H9 (cell line): ENCODE results near the gene HPD. TPM values are rescaled to one million over a fixed set of nuclear protein-coding genes. Genes with fewer than 3 reads are reported as not detected.

Experiments used
- DNase-seq: peaks from one replicate; pipeline ENCODE4 v3.0.0-alpha.2; 2017
- H2AFZ ChIP-seq: one replicate; pipeline ENCODE4 v1.6.1; 2013; ENCODE audit warnings: mild to moderate bottlenecking, low read length, control low read depth, moderate library complexity
- H2AK5ac ChIP-seq: 2 replicates; pipeline ENCODE4 v1.6.1; 2013; ENCODE audit warnings: low read length, control low read depth, mixed read lengths; ENCODE audit not compliant: insufficient read length
- H2BK120ac ChIP-seq: one replicate; pipeline ENCODE4 v1.6.1; 2013; ENCODE audit warnings: low read depth, mild to moderate bottlenecking, low read length, control low read depth, inconsistent platforms; ENCODE audit not compliant: poor library complexity, severe bottlenecking
- H2BK12ac ChIP-seq: 2 replicates; pipeline ENCODE4 v1.6.1; 2013; ENCODE audit warnings: low read length, control low read depth, mixed read lengths, low read depth; ENCODE audit not compliant: insufficient read length
- H2BK15ac ChIP-seq: 2 replicates; pipeline ENCODE4 v1.6.1; 2013; ENCODE audit warnings: low read depth, low read length, control low read depth
- H2BK20ac ChIP-seq: one replicate; pipeline ENCODE4 v1.6.1; 2013; ENCODE audit warnings: low read depth, mild to moderate bottlenecking, low read length, control low read depth, inconsistent platforms; ENCODE audit not compliant: poor library complexity, severe bottlenecking
- H2BK5ac ChIP-seq: 2 replicates; pipeline ENCODE4 v1.6.1; 2013; ENCODE audit warnings: low read length, control low read depth, mixed read lengths; ENCODE audit not compliant: insufficient read length
- H3K14ac ChIP-seq: 2 replicates; pipeline ENCODE4 v1.6.1; 2013; ENCODE audit warnings: low read length, control low read depth; ENCODE audit not compliant: insufficient read depth
- H3K18ac ChIP-seq: 2 replicates; pipeline ENCODE4 v1.6.1; 2013; ENCODE audit warnings: low read depth, mild to moderate bottlenecking, mixed read lengths, low read length, control low read depth; ENCODE audit not compliant: insufficient read length
- H3K23ac ChIP-seq: 2 replicates; pipeline ENCODE4 v1.6.1; 2013; ENCODE audit warnings: low read length, control low read depth, mixed read lengths, low read depth; ENCODE audit not compliant: insufficient read length
- H3K23me2 ChIP-seq: 2 replicates; pipeline ENCODE4 v1.6.1; 2013; ENCODE audit warnings: low read depth, mild to moderate bottlenecking, mixed read lengths, low read length, control low read depth; ENCODE audit not compliant: insufficient read length, poor library complexity, severe bottlenecking
- H3K27ac ChIP-seq: 2 replicates; pipeline ENCODE4 v1.5.1; 2013; ENCODE audit warnings: low read length, control low read depth, mixed read lengths, low read depth; ENCODE audit not compliant: insufficient read length
- H3K27me3 ChIP-seq: 2 replicates; pipeline ENCODE4 v1.6.1; 2013; ENCODE audit warnings: low read length, control low read depth, inconsistent platforms; ENCODE audit not compliant: insufficient read depth
- H3K4ac ChIP-seq: 2 replicates; pipeline ENCODE4 v1.6.1; 2013; ENCODE audit warnings: low read depth, mild to moderate bottlenecking, control low read depth, inconsistent platforms, low read length, moderate library complexity
- H3K4me1 ChIP-seq: 2 replicates; pipeline ENCODE4 v1.6.1; 2013; ENCODE audit warnings: low read length, control low read depth, inconsistent platforms; ENCODE audit not compliant: insufficient read depth
- H3K4me2 ChIP-seq: 2 replicates; pipeline ENCODE4 v1.6.1; 2013; ENCODE audit warnings: low read length, control low read depth, mixed read lengths; ENCODE audit not compliant: insufficient read length, insufficient read depth
- H3K56ac ChIP-seq: 2 replicates; pipeline ENCODE4 v1.6.1; 2013; ENCODE audit warnings: low read depth, mild to moderate bottlenecking, mixed read lengths, low read length, control low read depth; ENCODE audit not compliant: insufficient read length
- H3K79me1 ChIP-seq: 2 replicates; pipeline ENCODE4 v1.6.1; 2013; ENCODE audit warnings: low read depth, mild to moderate bottlenecking, moderate library complexity, low read length, control low read depth, inconsistent platforms; ENCODE audit not compliant: insufficient read depth, poor library complexity, severe bottlenecking
- H3K79me2 ChIP-seq: 2 replicates; pipeline ENCODE4 v1.6.1; 2013; ENCODE audit warnings: low read length, control low read depth, inconsistent platforms; ENCODE audit not compliant: insufficient read depth
- H3K9ac ChIP-seq: 2 replicates; pipeline ENCODE4 v1.6.1; 2013; ENCODE audit warnings: low read length, control low read depth, mixed read lengths; ENCODE audit not compliant: insufficient read length; ENCODE audit errors: extremely low read depth
- H3K9me3 ChIP-seq: one replicate; pipeline ENCODE4 v1.6.1; 2013; ENCODE audit warnings: low read depth, low read length, inconsistent platforms; ENCODE audit not compliant: control insufficient read depth
- H3T11ph ChIP-seq: one replicate; pipeline ENCODE4 v1.6.1; 2013; ENCODE audit warnings: mild to moderate bottlenecking, low read length, control low read depth, inconsistent platforms
- H4K20me1 ChIP-seq: one replicate; pipeline ENCODE4 v1.6.1; 2013; ENCODE audit not compliant: control insufficient read depth, insufficient read length, insufficient read depth
- H4K5ac ChIP-seq: 2 replicates; pipeline ENCODE4 v1.6.1; 2013; ENCODE audit warnings: low read depth, mild to moderate bottlenecking, mixed read lengths, low read length, control low read depth; ENCODE audit not compliant: insufficient read length
- H4K8ac ChIP-seq: replicated peaks from 2 replicates; pipeline ENCODE4 v1.6.1; 2013; ENCODE audit warnings: low read length, control low read depth, mixed read lengths, low read depth; ENCODE audit not compliant: insufficient read length
- H4K91ac ChIP-seq: 2 replicates; pipeline ENCODE4 v1.6.1; 2013; ENCODE audit warnings: low read depth, mild to moderate bottlenecking, moderate library complexity, mixed read lengths, low read length, control low read depth; ENCODE audit not compliant: insufficient read length
- H3K27ac Mint-ChIP-seq, 3 experiments: 2 replicates in 2 of 3; 3 replicates in 1 of 3; pipeline ENCODE4 v1.8.0; 2020 to 2021; ENCODE audit warnings: mixed read lengths in 3 of 3, mild to moderate bottlenecking in 1 of 3, moderate library complexity in 1 of 3
- H3K27me3 Mint-ChIP-seq: 2 replicates; pipeline ENCODE4 v1.8.0; 2021; ENCODE audit warnings: low read depth, mild to moderate bottlenecking, moderate library complexity, mixed read lengths
- H3K36me3 Mint-ChIP-seq, 3 experiments: 2 replicates in 2 of 3; 3 replicates in 1 of 3; pipeline ENCODE4 v1.8.0; 2020 to 2021; ENCODE audit warnings: low read depth in 3 of 3, mixed read lengths in 3 of 3; ENCODE audit not compliant: insufficient read depth in 1 of 3
- H3K4me1 Mint-ChIP-seq, 2 experiments: 2 replicates each; pipeline ENCODE4 v1.8.0; 2020; ENCODE audit warnings: mixed read lengths in 2 of 2
- H3K4me3 Mint-ChIP-seq, 2 experiments: 2 replicates in 1 of 2; 3 replicates in 1 of 2; pipeline ENCODE4 v1.8.0; 2020 to 2021; ENCODE audit warnings: mild to moderate bottlenecking in 2 of 2, mixed read lengths in 2 of 2, moderate library complexity in 1 of 2
- H3K9me3 Mint-ChIP-seq, 2 experiments: 2 replicates in 1 of 2; 3 replicates in 1 of 2; pipeline ENCODE4 v1.8.0; 2020; ENCODE audit warnings: mild to moderate bottlenecking in 2 of 2, mixed read lengths in 2 of 2, moderate library complexity in 1 of 2
- WGBS: extraction: QIAGEN DNeasy Blood & Tissue Kit; methylation state at CpG from one replicate; pipeline ENCODE4 v1.1.7; 2013; ENCODE audit warnings: missing lambda C conversion rate, low lambda C conversion rate, mixed read lengths; ENCODE audit not compliant: insufficient read length; ENCODE audit errors: extremely low coverage; 5-methylcytosine and 5-hydroxymethylcytosine counted together
- total RNA-seq: library from RNA; stranded (reverse); gene quantifications from 2 replicates; pipeline ENCODE4 v1.2.1, GENCODE V29; 2021
- TF ChIP-seq, protein P1 (sequence below): fragments of 200-600 bp; sonication (generic); conservative IDR thresholded peaks from 3 replicates; pipeline ENCODE4 v1.8.0; 2021; ENCODE audit warnings: antibody characterized with exemption, mild to moderate bottlenecking

Gene HPD
- total RNA-seq, 1 experiment from 2014 or later, result not detected

DNA sequence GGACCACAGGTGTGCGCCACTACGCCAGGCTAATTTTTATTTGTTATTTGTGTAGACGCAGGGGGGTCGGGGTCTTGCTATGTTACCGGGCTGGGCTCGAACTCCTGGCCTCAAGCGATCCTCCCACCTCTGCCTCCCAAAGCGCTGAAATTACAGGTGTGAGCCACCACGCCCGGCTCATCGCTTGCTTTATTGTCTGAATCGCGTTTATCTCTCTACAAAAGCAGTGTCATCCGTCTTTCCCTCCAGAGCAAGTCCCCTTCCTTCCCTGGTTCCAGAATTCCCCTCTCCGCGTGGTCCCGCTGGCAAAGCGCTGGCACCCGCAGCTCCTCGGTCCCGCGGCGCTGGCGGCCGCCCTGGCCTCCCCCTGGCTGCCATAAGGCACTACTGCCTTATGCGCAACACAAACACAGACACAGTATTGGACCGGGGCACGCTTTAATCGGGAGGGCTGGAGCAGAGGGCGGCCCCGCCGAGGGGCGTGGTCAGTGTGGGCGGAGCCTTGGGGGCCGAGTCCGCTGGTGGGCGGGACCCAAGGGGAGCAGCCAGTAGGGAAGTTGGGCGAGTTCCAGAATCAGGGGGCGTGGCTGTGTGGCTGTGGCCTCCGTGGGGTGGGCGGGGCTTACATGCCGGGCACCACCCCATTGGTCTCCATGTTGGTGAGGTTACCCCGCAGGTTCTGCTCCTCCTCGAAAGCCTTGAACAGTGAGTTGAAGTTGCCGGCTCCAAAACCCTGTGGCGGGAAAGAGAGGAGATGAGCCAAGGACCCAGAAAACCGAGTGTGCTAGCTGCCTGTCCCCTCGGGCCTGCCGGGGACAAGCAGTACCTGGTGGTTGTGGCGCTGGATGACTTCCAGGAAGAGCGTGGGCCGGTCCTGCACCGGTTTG is 19.3 kb downstream of the HPD start:
- Histone ChIP-seq H3K9ac (peak overlapping the region; percentile 71), H3K14ac (peak overlapping the region; percentile 86; the same call in 1 of the 2 replicates), H2AK5ac (no peak overlapping the region), H3K23ac (no peak overlapping the region), H3K4ac (no peak overlapping the region), H3K23me2 (no peaks in the 10 kb centered on the region), H3K79me2 (no peaks in the 10 kb centered on the region), H2BK5ac (no peak overlapping the region), H4K91ac (no peak overlapping the region), H3K56ac (no peak overlapping the region), H3K27me3 (no peaks in the 10 kb centered on the region), H4K5ac (no peak overlapping the region), H3K79me1 (no peaks in the 10 kb centered on the region), H3K4me2 (peak overlapping the region; percentile 71), H3T11ph (no peak overlapping the region), H3K18ac (no peak overlapping the region), H3K9me3 (no peaks in the 10 kb centered on the region), H3K4me1 (no peaks in the 10 kb centered on the region), H2AFZ (no peak overlapping the region), H2BK15ac (no peak overlapping the region), H2BK20ac (no peak overlapping the region), H4K8ac (no peak overlapping the region), H2BK120ac (no peak overlapping the region), H3K27ac (no peak overlapping the region), H2BK12ac (no peak overlapping the region), H4K20me1 (peaks cover 3% of the 10 kb centered on the region)
- Mint-ChIP-seq H3K4me1 (peaks cover 13 to 21% of the 10 kb centered on the region in 2 experiments), H3K27me3 (peaks cover 15% of the 10 kb centered on the region), H3K36me3 (no peaks in the 10 kb centered on the region), H3K9me3 (no peaks in the 10 kb centered on the region; a peak in 2 of 5 replicates), H3K4me3 (peak overlapping the region; percentile 92 to 98), H3K27ac (peak overlapping the region; percentile 88 to 99 (median 99); a peak in 4 of 7 replicates)
- TF ChIP-seq, protein P1, sequence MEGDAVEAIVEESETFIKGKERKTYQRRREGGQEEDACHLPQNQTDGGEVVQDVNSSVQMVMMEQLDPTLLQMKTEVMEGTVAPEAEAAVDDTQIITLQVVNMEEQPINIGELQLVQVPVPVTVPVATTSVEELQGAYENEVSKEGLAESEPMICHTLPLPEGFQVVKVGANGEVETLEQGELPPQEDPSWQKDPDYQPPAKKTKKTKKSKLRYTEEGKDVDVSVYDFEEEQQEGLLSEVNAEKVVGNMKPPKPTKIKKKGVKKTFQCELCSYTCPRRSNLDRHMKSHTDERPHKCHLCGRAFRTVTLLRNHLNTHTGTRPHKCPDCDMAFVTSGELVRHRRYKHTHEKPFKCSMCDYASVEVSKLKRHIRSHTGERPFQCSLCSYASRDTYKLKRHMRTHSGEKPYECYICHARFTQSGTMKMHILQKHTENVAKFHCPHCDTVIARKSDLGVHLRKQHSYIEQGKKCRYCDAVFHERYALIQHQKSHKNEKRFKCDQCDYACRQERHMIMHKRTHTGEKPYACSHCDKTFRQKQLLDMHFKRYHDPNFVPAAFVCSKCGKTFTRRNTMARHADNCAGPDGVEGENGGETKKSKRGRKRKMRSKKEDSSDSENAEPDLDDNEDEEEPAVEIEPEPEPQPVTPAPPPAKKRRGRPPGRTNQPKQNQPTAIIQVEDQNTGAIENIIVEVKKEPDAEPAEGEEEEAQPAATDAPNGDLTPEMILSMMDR, result peak; percentile 61
- peak; percentile 100 for DNase-seq
- WGBS, result no CpG with 5 or more reads among the region's 53 CpGs
